SH-SY5Y (cell line): ENCODE results near the gene EFCAB8.

Experiments
- GATA2 ChIP-seq: IDR thresholded peaks from 2 replicates; pipeline ENCODE4 v1.6.1; 2011; ENCODE audit warnings: mild to moderate bottlenecking, low read depth, low read length
- GATA3 ChIP-seq: IDR thresholded peaks from 2 replicates; pipeline ENCODE4 v1.6.1; 2011; ENCODE audit warnings: low read depth, mild to moderate bottlenecking, low read length, moderate library complexity

- TF ChIP-seq GATA2 (no peak), GATA3 (no peak)
Measured at GRCh38 chr20:32872266-32872665, 13.5 kb downstream of the EFCAB8 start.
